ENCODE measurements around the gene TEKTIP1.
A peak's percentile ranks its signal among the peaks of the same experiment; 100 is the strongest.
"Not testable (repeated sequence)": the region's sequence is repeated elsewhere in the genome, so short reads cannot be mapped to it uniquely, and the experiment has no call there.

The TEKTIP1 gene

GRCh38 chr19:3508121-3508661 is 30.8 kb upstream of the TEKTIP1 start:
- not testable (repeated sequence) for DNase-seq

GRCh38 chr19:3508771-3509535 is 30.0 kb upstream of the TEKTIP1 start:
- no peak for DNase-seq

GRCh38 chr19:3509566-3509989 is 29.4 kb upstream of the TEKTIP1 start:
- DNase-seq, result no peak

GRCh38 chr19:3510727-3511126 is 28.2 kb upstream of the TEKTIP1 start:
- no peak for DNase-seq

GRCh38 chr19:3511506-3512251 is 27.3 kb upstream of the TEKTIP1 start:
- no peak for DNase-seq

- DNase-seq, result no peak
Observed at GRCh38 chr19:3512562-3513228, 26.3 kb upstream of the TEKTIP1 start.

- no peak for DNase-seq
Observed at GRCh38 chr19:3513229-3514140, 25.5 kb upstream of the TEKTIP1 start.

- no peak for DNase-seq
Observed at GRCh38 chr19:3514930-3515329, 24.0 kb upstream of the TEKTIP1 start.

- no peak for DNase-seq
Observed at GRCh38 chr19:3515891-3516422, 23.0 kb upstream of the TEKTIP1 start.

GRCh38 chr19:3516675-3517207 is 22.2 kb upstream of the TEKTIP1 start:
- peak in 1 of 4 experiments; percentile 27 for DNase-seq

GRCh38 chr19:3517638-3518037 is 21.3 kb upstream of the TEKTIP1 start:
- DNase-seq, result no peak

- DNase-seq, result no peak
Observed at GRCh38 chr19:3518255-3518654, 20.7 kb upstream of the TEKTIP1 start.

GRCh38 chr19:3518659-3519058 is 20.3 kb upstream of the TEKTIP1 start:
- no peak for DNase-seq

GRCh38 chr19:3519126-3519525 is 19.8 kb upstream of the TEKTIP1 start:
- DNase-seq, result no peak

GRCh38 chr19:3520166-3521103 is 18.5 kb upstream of the TEKTIP1 start:
- DNase-seq, result no peak

GRCh38 chr19:3521104-3521445 is 17.9 kb upstream of the TEKTIP1 start:
- DNase-seq, result no peak

GRCh38 chr19:3522421-3523360 is 16.3 kb upstream of the TEKTIP1 start:
- no peak for DNase-seq

GRCh38 chr19:3523361-3524077 is 15.5 kb upstream of the TEKTIP1 start:
- no peak for DNase-seq

All from activated naive CD4-positive, alpha-beta T cell (primary cell).